Testis (tissue), 3 donors: Measurements from ENCODE around the gene MNT. TPM values are rescaled to one million over a fixed set of nuclear protein-coding genes. Genes with fewer than 3 reads are reported as not detected.

Source experiments
- DNase-seq: peaks from one replicate; pipeline ENCODE4 v3.0.0-alpha.2; 2019
- H3K27ac ChIP-seq, 2 donors: fragments of 200-600 bp; sonication (generic); one replicate each; pipeline ENCODE4 v1.5.1; 2019
- H3K27me3 ChIP-seq: fragments of 200-600 bp; sonication (generic); one replicate; pipeline ENCODE4 v1.5.1; 2019
- H3K36me3 ChIP-seq: fragments of 200-600 bp; sonication (generic); one replicate; pipeline ENCODE4 v1.5.1; 2017; ENCODE audit warnings: low read depth; ENCODE audit errors: missing control alignments
- H3K4me1 ChIP-seq: fragments of 200-600 bp; sonication (generic); one replicate; pipeline ENCODE4 v1.5.1; 2019
- H3K4me3 ChIP-seq, 2 donors: fragments of 200-600 bp; sonication (generic); one replicate each; pipeline ENCODE4 v1.5.1; 2017 to 2019
- H3K9me3 ChIP-seq: fragments of 200-600 bp; sonication (generic); one replicate; pipeline ENCODE4 v1.5.1; 2017
- CTCF ChIP-seq, 3 experiments: fragments of 450-650 bp in 2 of 3; fragments of 200-600 bp in 1 of 3; sonication (generic) in 1 of 3; IDR thresholded peaks; one replicate each; pipeline ENCODE4 v1.5.1; 2016 to 2019; ENCODE audit warnings: antibody characterized with exemption in 3 of 3, mild to moderate bottlenecking in 2 of 3, moderate library complexity in 1 of 3
- POLR2A ChIP-seq: fragments of 450-650 bp; IDR thresholded peaks from one replicate; pipeline ENCODE4 v1.6.1; 2017; ENCODE audit warnings: antibody characterized with exemption, mild to moderate bottlenecking, moderate library complexity
- WGBS, 2 donors: methylation state at CpG; one replicate each; pipeline ENCODE4 v1.1.5; 2018; 5-methylcytosine and 5-hydroxymethylcytosine counted together
- intact Hi-C: fragments of 100-400 bp; cut with DNase I; formaldehyde crosslinking; loops from one replicate; pipeline ENCODE4 v1.15.1; 2023; ENCODE audit warnings: low total_unique reads
- polyA plus RNA-seq: library from polyadenylated mRNA; stranded (reverse); fragments of 350-450 nt; fragmentation: Illumina TruSeq; extraction: RNeasy Lipid Tissue Mini Kit (QIAGEN cat#74804); gene quantifications from one replicate; pipeline ENCODE4 v1.2.3, GENCODE V29; 2014; ENCODE audit warnings: low read depth, low replicate concordance; ENCODE audit not compliant: insufficient read depth
- total RNA-seq, 2 donors: library from RNA; depleted of rRNA; stranded (reverse); fragments of >200 nt; gene quantifications; one replicate each; pipeline ENCODE4 v1.2.3, GENCODE V29; 2016

MNT gene
- total and polyA plus RNA-seq, 3 donors from 2014 or later, result 27.9 to 67.7 (median 46.3) TPM

DNA sequence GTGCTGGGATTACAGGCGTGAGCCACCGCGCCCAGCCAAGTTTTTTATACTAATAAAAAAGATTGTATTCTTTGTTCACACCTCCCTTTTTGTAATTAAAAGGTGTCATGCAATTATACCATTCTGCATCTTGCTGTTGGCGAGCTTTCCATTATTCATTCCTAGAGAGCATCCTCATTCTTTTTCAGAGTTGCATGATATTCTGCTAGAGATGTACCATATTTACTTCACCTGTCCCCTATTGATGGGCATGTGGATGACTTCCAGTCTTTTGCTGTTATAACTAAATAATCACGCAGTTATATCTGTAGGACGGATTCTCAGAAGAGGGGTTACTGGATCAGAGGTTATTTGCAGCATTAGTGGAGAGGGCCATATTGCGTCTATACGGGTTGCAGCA is 46.5 kb downstream of the MNT start:
- DNase-seq, result no peak
- Histone ChIP-seq H3K4me3 (no peak overlapping the region), H3K27ac (no peak overlapping the region), H3K27me3 (no peaks in the 10 kb centered on the region), H3K4me1 (no peaks in the 10 kb centered on the region), H3K9me3 (no peaks in the 10 kb centered on the region), H3K36me3 (no peaks in the 10 kb centered on the region)
- WGBS, 2 donors, result 79 to 86% methylated on average over 8 of the region's 8 CpGs
- no peak for TF ChIP-seq CTCF (IDR thresholded peaks at IDR 0.05)
- TF ChIP-seq POLR2A, result no peak
- intact Hi-C loops, result loop anchor here (5.0 kb wide), 1 partner anchor 302 kb away; no protein-coding TSS in a partner anchor

DNA sequence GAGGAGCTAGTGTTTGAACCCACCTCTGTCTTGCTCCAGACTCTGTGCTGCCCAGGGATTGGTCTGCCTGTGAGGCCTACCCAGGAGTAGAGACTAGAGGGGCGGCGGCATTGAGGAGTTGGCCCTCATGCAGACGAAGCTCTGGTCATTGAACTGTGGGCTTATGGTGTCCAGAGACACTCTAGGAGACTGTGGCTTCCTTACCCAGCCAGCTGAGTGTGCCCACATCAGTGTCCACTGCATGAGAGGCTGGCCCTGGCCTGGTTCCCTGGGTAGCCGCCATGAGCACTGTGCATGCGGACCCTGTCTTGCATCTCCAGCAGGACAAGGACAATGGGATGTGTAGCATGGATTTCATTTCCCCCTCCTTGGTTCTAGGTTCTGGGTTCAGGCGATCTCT is 49.6 kb downstream of the MNT start:
- intact Hi-C loops, result loop anchor here (5.0 kb wide), 1 partner anchor 299 kb away; no protein-coding TSS in a partner anchor
- WGBS, 2 donors, result 96 to 97% methylated on average over 6 of the region's 6 CpGs
- DNase-seq, result no peak
- H3K9me3 ChIP-seq, result no peaks in the 10 kb centered on the region
- no peaks in the 10 kb centered on the region for H3K27me3 ChIP-seq
- H3K4me3 ChIP-seq, result no peak overlapping the region
- no peaks in the 10 kb centered on the region for H3K36me3 ChIP-seq
- peaks cover 6% of the 10 kb centered on the region for H3K4me1 ChIP-seq
- H3K27ac ChIP-seq, result no peak overlapping the region
- TF ChIP-seq CTCF (IDR thresholded peaks at IDR 0.05) (no peak), POLR2A (no peak)

GRCh38 chr17:2347805-2348685 is 52.8 kb downstream of the MNT start:
- Histone ChIP-seq H3K36me3 (no peaks in the 10 kb centered on the region), H3K9me3 (no peaks in the 10 kb centered on the region), H3K4me3 (no peak overlapping the region), H3K27ac (no peak overlapping the region), H3K27me3 (no peaks in the 10 kb centered on the region), H3K4me1 (peaks cover 6% of the 10 kb centered on the region)
- DNase-seq, result no peak
- 61 to 64% methylated on average over 11 of the region's 11 CpGs for WGBS, 2 donors
- intact Hi-C loops, result no loop called here
- no peak for TF ChIP-seq CTCF (IDR thresholded peaks at IDR 0.05)
- no peak for TF ChIP-seq POLR2A

DNA sequence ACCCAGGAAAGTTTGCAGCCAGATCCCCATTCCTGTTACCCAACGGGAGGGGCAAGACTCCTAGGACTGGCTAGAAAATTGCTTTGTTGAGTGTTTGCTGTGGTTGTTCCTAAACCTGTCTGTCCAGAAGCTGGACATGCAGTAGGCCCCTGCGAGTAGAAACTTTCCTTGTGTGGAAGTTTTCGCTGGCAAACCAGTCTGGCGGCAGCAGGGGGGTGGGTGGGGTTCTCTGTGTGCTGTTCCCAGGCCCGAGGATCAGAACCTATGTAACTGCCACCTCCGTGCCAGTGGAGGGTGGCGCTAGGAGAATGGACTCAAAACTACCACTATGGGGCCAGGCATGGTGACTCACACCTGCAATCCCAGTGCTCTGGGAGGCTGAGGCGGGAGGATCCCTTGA is 54.4 kb downstream of the MNT start:
- DNase-seq, result no peak
- TF ChIP-seq CTCF (IDR thresholded peaks at IDR 0.05) (no peak), POLR2A (no peak)
- no peaks in the 10 kb centered on the region for H3K9me3 ChIP-seq
- peaks cover 6% of the 10 kb centered on the region for H3K4me1 ChIP-seq
- H3K27me3 ChIP-seq, result no peaks in the 10 kb centered on the region
- intact Hi-C loops, result no loop called here
- no peak overlapping the region for H3K27ac ChIP-seq
- H3K4me3 ChIP-seq, result no peak overlapping the region
- WGBS, 2 donors, result 91 to 97% methylated on average over 7 to 8 of the region's 8 CpGs
- H3K36me3 ChIP-seq, result no peaks in the 10 kb centered on the region
